ENCODE results near the gene CD6. TPM values are rescaled to one million over a fixed set of nuclear protein-coding genes. Genes with fewer than 3 reads are reported as not detected.
A peak's percentile ranks its signal among the peaks of the same experiment; 100 is the strongest.

Gene CD6
- total and polyA plus RNA-seq, 10 of the 15 experiments (the other 5 are each of a cell fraction or from before 2014, with no cell fraction given): 0.37 to 17.6 (median 6.2) TPM

GRCh38 chr11:60934124-60934789 lies 37.2 kb upstream of the CD6 start:
- ChIA-PET SMC1A (ENCODE audit: uncharacterized antibody, unreplicated experiment) (interaction anchor here (1.0 kb wide), 1 partner anchor 15 kb away, joined by 3 read pairs; no protein-coding TSS in a partner anchor), POLR2A (interaction anchor here (1.7 kb wide), 1 partner anchor 20 kb away, joined by 5 read pairs; no protein-coding TSS in a partner anchor), RAD21 (ENCODE audit: unreplicated experiment) (no interaction called here), CTCF (interaction anchor here (0.5 to 1.3 kb wide), 3 partner anchors 18 to 393 kb away, joined by 3 to 4 read pairs (median 3); no protein-coding TSS in a partner anchor)
- Histone ChIP-seq H3K4me1 (ENCODE audit: control insufficient read depth, insufficient read depth, low read length) (peaks cover 17% of the 10 kb centered on the region), H4K20me1 (ENCODE audit: control insufficient read depth, insufficient read depth) (no peaks in the 10 kb centered on the region), H2AFZ (ENCODE audit: control insufficient read depth, low read depth, low read length) (no peak overlapping the region), H3K4me2 (ENCODE audit: control insufficient read depth, insufficient read depth) (no peak overlapping the region), H3K4me3 (no peak overlapping the region), H3K9me3 (replicated peaks; ENCODE audit: control insufficient read depth, insufficient read depth, low read length) (no peaks in the 10 kb centered on the region), H3K27ac (ENCODE audit: control insufficient read depth, insufficient read depth) (no peak overlapping the region), H3K9ac (ENCODE audit: control insufficient read depth, insufficient read depth, low read length) (no peak overlapping the region), H3K79me2 (ENCODE audit: control insufficient read depth, insufficient read depth, low read length) (no peaks in the 10 kb centered on the region), H3K27me3 (replicated peaks in 1 of 2; ENCODE audit: control insufficient read depth in 2 of 2, insufficient read depth in 2 of 2, low read length in 1 of 2) (no peaks in the 10 kb centered on the region), H3K36me3 (ENCODE audit: control insufficient read depth in 2 of 2, insufficient read depth in 2 of 2, low read length in 1 of 2) (peaks cover 2 to 13% of the 10 kb centered on the region in 2 experiments)
- in situ Hi-C loops (cut with MboI) (no loop called here), intact Hi-C loops (cut with micrococcal nuclease; ENCODE audit: unreplicated experiment) (no loop called here)
- no TSS peak for BruUV-seq (replicated peaks)
- 92% methylated on average over 57 of the region's 57 CpGs for WGBS (ENCODE audit: insufficient coverage, insufficient replicate concordance, low lambda C conversion rate, missing lambda C conversion rate)
- ATAC-seq (no peak), DNase-seq (ENCODE audit: low read depth, low spot score) (no peak), FAIRE-seq (no peak)
- no peak for TF ChIP-seq IKZF2 (IDR thresholded peaks at IDR 0.05)
- no peak for TF ChIP-seq FOXM1 (IDR thresholded peaks at IDR 0.05; ENCODE audit: low read depth, low read length)
- TF ChIP-seq POLR2A (IDR thresholded peaks at IDR 0.05; ENCODE audit: low read depth, low read length): peak; percentile 72

GRCh38 chr11:60934790-60935605 lies 36.5 kb upstream of the CD6 start:
- H3K27me3 ChIP-seq (replicated peaks in 1 of 2; ENCODE audit: control insufficient read depth in 2 of 2, insufficient read depth in 2 of 2, low read length in 1 of 2): no peaks in the 10 kb centered on the region
- SMC1A ChIA-PET (ENCODE audit: uncharacterized antibody, unreplicated experiment): no interaction called here
- FAIRE-seq (no peak), DNase-seq (ENCODE audit: low read depth, low spot score) (no peak), ATAC-seq (peak; percentile 2)
- in situ Hi-C loops (cut with MboI): no loop called here
- BruUV-seq (replicated peaks): no TSS peak
- 32% methylated on average over 21 of the region's 21 CpGs for WGBS (ENCODE audit: insufficient coverage, insufficient replicate concordance, low lambda C conversion rate, missing lambda C conversion rate)
- H3K79me2 ChIP-seq (ENCODE audit: control insufficient read depth, insufficient read depth, low read length): no peaks in the 10 kb centered on the region
- no peak overlapping the region for H3K27ac ChIP-seq (ENCODE audit: control insufficient read depth, insufficient read depth)
- no peak overlapping the region for H3K4me3 ChIP-seq
- peaks cover 17% of the 10 kb centered on the region for H3K4me1 ChIP-seq (ENCODE audit: control insufficient read depth, insufficient read depth, low read length)
- H3K4me2 ChIP-seq (ENCODE audit: control insufficient read depth, insufficient read depth): no peak overlapping the region
- RAD21 ChIA-PET (ENCODE audit: unreplicated experiment): no interaction called here
- CTCF ChIA-PET: interaction anchor here (0.9 to 1.3 kb wide), 2 partner anchors 19 to 35 kb away, joined by 3 to 4 read pairs; no protein-coding TSS in a partner anchor
- no peak overlapping the region for H2AFZ ChIP-seq (ENCODE audit: control insufficient read depth, low read depth, low read length)
- no peak overlapping the region for H3K9ac ChIP-seq (ENCODE audit: control insufficient read depth, insufficient read depth, low read length)
- POLR2A ChIA-PET: no interaction called here
- intact Hi-C loops (cut with micrococcal nuclease; ENCODE audit: unreplicated experiment): no loop called here
- H3K36me3 ChIP-seq (ENCODE audit: control insufficient read depth in 2 of 2, insufficient read depth in 2 of 2, low read length in 1 of 2): peaks cover 5 to 13% of the 10 kb centered on the region in 2 experiments
- no peaks in the 10 kb centered on the region for H3K9me3 ChIP-seq (replicated peaks; ENCODE audit: control insufficient read depth, insufficient read depth, low read length)
- H4K20me1 ChIP-seq (ENCODE audit: control insufficient read depth, insufficient read depth): no peaks in the 10 kb centered on the region
- TF ChIP-seq E4F1 (IDR thresholded peaks at IDR 0.05; ENCODE audit: borderline replicate concordance, partially characterized antibody): no peak
- no peak for TF ChIP-seq CHD1 (IDR thresholded peaks at IDR 0.05; ENCODE audit: low read depth, low read length)
- peak; percentile 42; the same call in 1 of the 2 replicates for TF ChIP-seq POLR2AphosphoS5 (IDR thresholded peaks at IDR 0.05; ENCODE audit: low read length)
- no peak for TF ChIP-seq HDAC2 (IDR thresholded peaks at IDR 0.05)
- peak; percentile 76 for TF ChIP-seq BCL3 (IDR thresholded peaks at IDR 0.05; ENCODE audit: borderline replicate concordance, insufficient read depth, low read depth, low read length, poor library complexity, severe bottlenecking)
- TF ChIP-seq ZSCAN29 (IDR thresholded peaks at IDR 0.05): no peak
- no peak for TF ChIP-seq RAD21 (IDR thresholded peaks at IDR 0.05; ENCODE audit: insufficient read depth, low read depth, low read length)
